Measurements from ENCODE around the gene ZNF235. TPM values are rescaled to one million over a fixed set of nuclear protein-coding genes. Genes with fewer than 3 reads are reported as not detected.

ZNF235 gene
- total and polyA plus RNA-seq, 2 of the 8 experiments (the other 6 are each of a cell fraction or from before 2014, with no cell fraction given) = 2.0 to 5.3 TPM

Small RNA genes lying within 50 kb of the gene (small RNA-seq; reads per million reads assigned to genes)
- gene NDUFA3P1 (ENCODE audit: insufficient read depth) = not detected

Other genes starting within 250 kb of the ZNF235 start
- gene ZNF284, start 232.9 kb downstream of the ZNF235 start, total RNA-seq (2021; fragmentation: NEBNext Ultra II Directional; extraction: Animal tissue kit (Norgen Biotek cat#: 25700)) = 3.4 and 3.5 TPM in 2 replicates
- gene ZNF284, start 232.9 kb downstream of the ZNF235 start, polyA plus RNA-seq (2011; rRNA removed) = 0.77 and 1.1 TPM in 2 replicates
- 12.7 and 17.2 TPM in 2 replicates for gene ZNF224, start 210.7 kb downstream of the ZNF235 start, total RNA-seq (2021; fragmentation: NEBNext Ultra II Directional; extraction: Animal tissue kit (Norgen Biotek cat#: 25700))
- 3.7 and 4.3 TPM in 2 replicates for gene ZNF224, start 210.7 kb downstream of the ZNF235 start, polyA plus RNA-seq (2011; rRNA removed)
- gene ZNF225, start 191.6 kb downstream of the ZNF235 start, total RNA-seq (2021; fragmentation: NEBNext Ultra II Directional; extraction: Animal tissue kit (Norgen Biotek cat#: 25700)) = 4.3 and 5.0 TPM in 2 replicates
- 0.60 and 0.98 TPM in 2 replicates for gene ZNF225, start 191.6 kb downstream of the ZNF235 start, polyA plus RNA-seq (2011; rRNA removed)
- 8.7 and 12.3 TPM in 2 replicates for gene ZNF234, start 163.5 kb downstream of the ZNF235 start, total RNA-seq (2021; fragmentation: NEBNext Ultra II Directional; extraction: Animal tissue kit (Norgen Biotek cat#: 25700))
- 1.3 and 1.9 TPM in 2 replicates for gene ZNF234, start 163.5 kb downstream of the ZNF235 start, polyA plus RNA-seq (2011; rRNA removed)
- 12.6 and 18.3 TPM in 2 replicates for gene ZNF226, start 139.9 kb downstream of the ZNF235 start, total RNA-seq (2021; fragmentation: NEBNext Ultra II Directional; extraction: Animal tissue kit (Norgen Biotek cat#: 25700))
- gene ZNF226, start 139.9 kb downstream of the ZNF235 start, polyA plus RNA-seq (2011; rRNA removed) = 3.2 and 4.1 TPM in 2 replicates
- 23.9 and 25.8 TPM in 2 replicates for gene ZNF227, start 92.5 kb downstream of the ZNF235 start, total RNA-seq (2021; fragmentation: NEBNext Ultra II Directional; extraction: Animal tissue kit (Norgen Biotek cat#: 25700))
- 3.2 and 4.9 TPM in 2 replicates for gene ZNF227, start 92.5 kb downstream of the ZNF235 start, polyA plus RNA-seq (2011; rRNA removed)
- 1.6 and 1.8 TPM in 2 replicates for gene ZNF233, start 45.1 kb downstream of the ZNF235 start, total RNA-seq (2021; fragmentation: NEBNext Ultra II Directional; extraction: Animal tissue kit (Norgen Biotek cat#: 25700))
- gene ZNF233, start 45.1 kb downstream of the ZNF235 start, polyA plus RNA-seq (2011; rRNA removed) = 0.19 and 0.54 TPM in 2 replicates
- 2.4 and 2.8 TPM in 2 replicates for gene ZNF112, start 51.7 kb upstream of the ZNF235 start, total RNA-seq (2021; fragmentation: NEBNext Ultra II Directional; extraction: Animal tissue kit (Norgen Biotek cat#: 25700))
- gene ZNF112, start 51.7 kb upstream of the ZNF235 start, polyA plus RNA-seq (2011; rRNA removed) = 0.67 and 0.70 TPM in 2 replicates
- gene ZNF285, start 96.6 kb upstream of the ZNF235 start, total RNA-seq (2021; fragmentation: NEBNext Ultra II Directional; extraction: Animal tissue kit (Norgen Biotek cat#: 25700)) = 1.7 and 2.5 TPM in 2 replicates
- gene ZNF285, start 96.6 kb upstream of the ZNF235 start, polyA plus RNA-seq (2011; rRNA removed) = 0.50 and 0.83 TPM in 2 replicates
- 3.0 and 3.9 TPM in 2 replicates for gene ZNF229, start 143.4 kb upstream of the ZNF235 start, total RNA-seq (2021; fragmentation: NEBNext Ultra II Directional; extraction: Animal tissue kit (Norgen Biotek cat#: 25700))
- gene ZNF229, start 143.4 kb upstream of the ZNF235 start, polyA plus RNA-seq (2011; rRNA removed) = 0.49 and 0.74 TPM in 2 replicates
- 7.3 and 8.5 TPM in 2 replicates for gene ZNF180, start 195.5 kb upstream of the ZNF235 start, total RNA-seq (2021; fragmentation: NEBNext Ultra II Directional; extraction: Animal tissue kit (Norgen Biotek cat#: 25700))
- 1.2 and 1.3 TPM in 2 replicates for gene ZNF180, start 195.5 kb upstream of the ZNF235 start, polyA plus RNA-seq (2011; rRNA removed)
- not detected in 2 replicates for gene CEACAM20, start 224.7 kb upstream of the ZNF235 start, total RNA-seq (2021; fragmentation: NEBNext Ultra II Directional; extraction: Animal tissue kit (Norgen Biotek cat#: 25700))
- gene CEACAM20, start 224.7 kb upstream of the ZNF235 start, polyA plus RNA-seq (2011; rRNA removed) = not detected in 2 replicates